ES-I3 (cell line): ENCODE measurements around the gene DNASE1L1.

ENCODE experiments used
- H3K36me3 ChIP-seq: 2 replicates; pipeline ENCODE4 v1.6.1; 2013; ENCODE audit warnings: mild to moderate bottlenecking, low read length, control low read depth, moderate library complexity; ENCODE audit not compliant: insufficient read depth
- H3K4me1 ChIP-seq: 2 replicates; pipeline ENCODE4 v1.6.1; 2013; ENCODE audit warnings: mild to moderate bottlenecking, control low read depth, low read length; ENCODE audit not compliant: insufficient read depth
- H3K9ac ChIP-seq: 2 replicates; pipeline ENCODE4 v1.6.1; 2013; ENCODE audit warnings: low read depth, mild to moderate bottlenecking, low read length, moderate library complexity
- H3K9me3 ChIP-seq: 2 replicates; pipeline ENCODE4 v1.6.1; 2013; ENCODE audit warnings: mild to moderate bottlenecking, low read length, moderate library complexity; ENCODE audit not compliant: control insufficient read depth, insufficient read depth

Gene DNASE1L1

GRCh38 chrX:154366666-154367055, 42.4 kb downstream of the DNASE1L1 start:
- Histone ChIP-seq H3K9ac (no peak overlapping the region), H3K9me3 (no peaks in the 10 kb centered on the region), H3K36me3 (peaks cover 43% of the 10 kb centered on the region), H3K4me1 (peaks cover 4% of the 10 kb centered on the region; the same call in 1 of the 2 replicates)

GRCh38 chrX:154365997-154366665, 42.9 kb downstream of the DNASE1L1 start:
- no peak overlapping the region for H3K9ac ChIP-seq
- no peaks in the 10 kb centered on the region for H3K9me3 ChIP-seq
- H3K4me1 ChIP-seq, result peaks cover 4% of the 10 kb centered on the region; the same call in 1 of the 2 replicates
- peaks cover 48% of the 10 kb centered on the region for H3K36me3 ChIP-seq

- peaks cover 4% of the 10 kb centered on the region; the same call in 1 of the 2 replicates for H3K4me1 ChIP-seq
- H3K36me3 ChIP-seq, result peaks cover 55% of the 10 kb centered on the region
Observed at GRCh38 chrX:154365052-154365600, 43.9 kb downstream of the DNASE1L1 start.

GRCh38 chrX:154363706-154364439, 45.2 kb downstream of the DNASE1L1 start:
- Histone ChIP-seq H3K9ac (no peak overlapping the region), H3K9me3 (no peaks in the 10 kb centered on the region), H3K4me1 (peaks cover 4% of the 10 kb centered on the region; the same call in 1 of the 2 replicates), H3K36me3 (peaks cover 67% of the 10 kb centered on the region)

More at GRCh38 chrX:154365052-154365600, 43.9 kb downstream of the DNASE1L1 start:
- no peak overlapping the region for H3K9ac ChIP-seq
- H3K9me3 ChIP-seq, result no peaks in the 10 kb centered on the region

- Histone ChIP-seq H3K9me3 (no peaks in the 10 kb centered on the region), H3K9ac (no peak overlapping the region), H3K4me1 (no peaks in the 10 kb centered on the region), H3K36me3 (peaks cover 68% of the 10 kb centered on the region)
Observed at GRCh38 chrX:154362085-154362742, 46.8 kb downstream of the DNASE1L1 start.

GRCh38 chrX:154360155-154360713, 48.8 kb downstream of the DNASE1L1 start:
- H3K36me3 ChIP-seq, result peaks cover 68% of the 10 kb centered on the region
- H3K4me1 ChIP-seq, result no peaks in the 10 kb centered on the region
- H3K9me3 ChIP-seq, result no peaks in the 10 kb centered on the region

GRCh38 chrX:154359362-154360154, 49.5 kb downstream of the DNASE1L1 start:
- peaks cover 68% of the 10 kb centered on the region for H3K36me3 ChIP-seq
- H3K9ac ChIP-seq, result no peak overlapping the region
- H3K9me3 ChIP-seq, result no peaks in the 10 kb centered on the region
- H3K4me1 ChIP-seq, result no peaks in the 10 kb centered on the region

More at GRCh38 chrX:154360155-154360713, 48.8 kb downstream of the DNASE1L1 start:
- no peak overlapping the region for H3K9ac ChIP-seq

- Histone ChIP-seq H3K9ac (no peak overlapping the region), H3K9me3 (no peaks in the 10 kb centered on the region), H3K4me1 (no peaks in the 10 kb centered on the region), H3K36me3 (peaks cover 72% of the 10 kb centered on the region)
Observed at GRCh38 chrX:154358829-154359228, 50.2 kb downstream of the DNASE1L1 start.

- Histone ChIP-seq H3K36me3 (peaks cover 77% of the 10 kb centered on the region), H3K9me3 (no peaks in the 10 kb centered on the region), H3K9ac (no peak overlapping the region), H3K4me1 (no peaks in the 10 kb centered on the region)
Observed at GRCh38 chrX:154358011-154358410, 51.0 kb downstream of the DNASE1L1 start.

GRCh38 chrX:154357205-154357604, 51.8 kb downstream of the DNASE1L1 start:
- no peak overlapping the region for H3K9ac ChIP-seq
- H3K4me1 ChIP-seq, result no peaks in the 10 kb centered on the region
- no peaks in the 10 kb centered on the region for H3K9me3 ChIP-seq
- peaks cover 77% of the 10 kb centered on the region for H3K36me3 ChIP-seq

- Histone ChIP-seq H3K36me3 (peaks cover 77% of the 10 kb centered on the region), H3K4me1 (no peaks in the 10 kb centered on the region), H3K9me3 (no peaks in the 10 kb centered on the region), H3K9ac (no peak overlapping the region)
Observed at GRCh38 chrX:154356596-154356995, 52.5 kb downstream of the DNASE1L1 start.

GRCh38 chrX:154355776-154356140, 53.3 kb downstream of the DNASE1L1 start:
- H3K36me3 ChIP-seq, result peaks cover 71% of the 10 kb centered on the region

GRCh38 chrX:154355094-154355775, 53.8 kb downstream of the DNASE1L1 start:
- Histone ChIP-seq H3K9me3 (no peaks in the 10 kb centered on the region), H3K4me1 (no peaks in the 10 kb centered on the region), H3K36me3 (peaks cover 70% of the 10 kb centered on the region), H3K9ac (no peak overlapping the region)

More at GRCh38 chrX:154355776-154356140, 53.3 kb downstream of the DNASE1L1 start:
- no peaks in the 10 kb centered on the region for H3K9me3 ChIP-seq
- H3K4me1 ChIP-seq, result no peaks in the 10 kb centered on the region
- no peak overlapping the region for H3K9ac ChIP-seq
